Neural progenitor cell (in vitro differentiated cells): ENCODE measurements around the gene EYS.

Experiments
- CTCF ChIP-seq: fragments of 200-600 bp; sonication (generic); IDR thresholded peaks from 2 replicates; pipeline ENCODE4 v1.5.1; 2017; ENCODE audit warnings: antibody characterized with exemption, mild to moderate bottlenecking
- EZH2 ChIP-seq: fragments of 200-600 bp; sonication (generic); IDR thresholded peaks from 2 replicates; pipeline ENCODE4 v1.6.1; 2017; ENCODE audit warnings: antibody characterized with exemption, mild to moderate bottlenecking, moderate library complexity

- TF ChIP-seq CTCF (no peak), EZH2 (no peak)
These were observed 1909.3 kb downstream of the EYS start for GRCh38 chr6:63797721-63798120.
